ENCODE data around the gene RERE. TPM values are rescaled to one million over a fixed set of nuclear protein-coding genes. Genes with fewer than 3 reads are reported as not detected.

RERE gene
- total RNA-seq, 1 donor from 2014 or later: 252 TPM

DNA sequence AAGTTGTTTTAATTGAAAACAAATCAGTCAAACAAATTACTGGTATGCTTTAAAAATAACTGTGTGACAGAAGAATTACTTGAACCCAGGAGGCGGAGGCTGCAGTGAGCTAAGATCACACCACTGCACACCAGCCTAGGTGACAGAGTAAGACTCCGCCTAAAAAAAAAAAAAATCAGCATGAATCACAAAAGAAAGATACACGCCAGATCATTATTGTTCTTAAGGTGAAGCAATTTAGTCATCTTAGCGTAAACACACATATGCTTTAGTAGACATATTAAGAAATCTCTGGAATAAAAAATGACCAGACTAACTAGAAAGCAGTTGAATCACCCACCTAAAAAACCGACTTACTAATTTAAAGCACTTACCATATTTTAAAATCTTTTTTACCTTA is 20.2 kb downstream of the RERE start:
- DNase-seq: no peak
- H3K9me3 Mint-ChIP-seq (ENCODE audit: unreplicated experiment): peaks cover 1% of the 10 kb centered on the region
- H3K4me1 Mint-ChIP-seq (ENCODE audit: low read depth, unreplicated experiment): peaks cover 12% of the 10 kb centered on the region
- H3K4me3 Mint-ChIP-seq (ENCODE audit: unreplicated experiment): no peak overlapping the region
- no peak overlapping the region for H3K27ac Mint-ChIP-seq (ENCODE audit: unreplicated experiment)
- H3K27me3 Mint-ChIP-seq (ENCODE audit: unreplicated experiment): no peaks in the 10 kb centered on the region
- no peaks in the 10 kb centered on the region for H3K36me3 Mint-ChIP-seq (ENCODE audit: unreplicated experiment)
- TF ChIP-seq, protein P1, sequence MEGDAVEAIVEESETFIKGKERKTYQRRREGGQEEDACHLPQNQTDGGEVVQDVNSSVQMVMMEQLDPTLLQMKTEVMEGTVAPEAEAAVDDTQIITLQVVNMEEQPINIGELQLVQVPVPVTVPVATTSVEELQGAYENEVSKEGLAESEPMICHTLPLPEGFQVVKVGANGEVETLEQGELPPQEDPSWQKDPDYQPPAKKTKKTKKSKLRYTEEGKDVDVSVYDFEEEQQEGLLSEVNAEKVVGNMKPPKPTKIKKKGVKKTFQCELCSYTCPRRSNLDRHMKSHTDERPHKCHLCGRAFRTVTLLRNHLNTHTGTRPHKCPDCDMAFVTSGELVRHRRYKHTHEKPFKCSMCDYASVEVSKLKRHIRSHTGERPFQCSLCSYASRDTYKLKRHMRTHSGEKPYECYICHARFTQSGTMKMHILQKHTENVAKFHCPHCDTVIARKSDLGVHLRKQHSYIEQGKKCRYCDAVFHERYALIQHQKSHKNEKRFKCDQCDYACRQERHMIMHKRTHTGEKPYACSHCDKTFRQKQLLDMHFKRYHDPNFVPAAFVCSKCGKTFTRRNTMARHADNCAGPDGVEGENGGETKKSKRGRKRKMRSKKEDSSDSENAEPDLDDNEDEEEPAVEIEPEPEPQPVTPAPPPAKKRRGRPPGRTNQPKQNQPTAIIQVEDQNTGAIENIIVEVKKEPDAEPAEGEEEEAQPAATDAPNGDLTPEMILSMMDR (IDR thresholded peaks at IDR 0.05; ENCODE audit: partially characterized antibody, unreplicated experiment): no peak

- Mint-ChIP-seq H3K27me3 (ENCODE audit: unreplicated experiment) (no peaks in the 10 kb centered on the region), H3K36me3 (ENCODE audit: unreplicated experiment) (no peaks in the 10 kb centered on the region), H3K4me1 (ENCODE audit: low read depth, unreplicated experiment) (peaks cover 13% of the 10 kb centered on the region), H3K9me3 (ENCODE audit: unreplicated experiment) (peaks cover 1% of the 10 kb centered on the region), H3K27ac (ENCODE audit: unreplicated experiment) (no peak overlapping the region), H3K4me3 (ENCODE audit: unreplicated experiment) (no peak overlapping the region)
- TF ChIP-seq, protein P1 (IDR thresholded peaks at IDR 0.05; ENCODE audit: partially characterized antibody, unreplicated experiment): no peak
- no peak for DNase-seq
Observed at GRCh38 chr1:8796812-8797211, 20.6 kb downstream of the RERE start.

DNA sequence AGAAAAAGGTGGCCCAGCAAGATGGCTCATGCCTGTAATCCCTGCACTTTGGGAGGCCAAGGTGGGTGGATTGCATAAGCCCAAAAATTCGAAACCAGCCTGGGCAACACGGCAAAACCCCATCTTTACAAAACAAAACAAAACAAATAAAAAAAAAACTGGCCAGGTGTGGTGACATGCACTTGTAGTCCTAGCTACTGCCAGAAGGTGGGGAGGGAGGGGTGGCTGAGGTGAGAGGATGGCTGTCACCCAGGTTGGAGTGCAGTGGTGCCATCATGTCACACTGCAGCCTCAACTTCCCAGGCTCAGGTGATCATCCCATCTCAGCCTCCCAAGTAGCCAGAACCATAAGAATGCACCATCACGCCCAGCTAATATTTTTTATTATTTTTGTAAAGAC is 22.8 kb downstream of the RERE start:
- Mint-ChIP-seq H3K4me3 (ENCODE audit: unreplicated experiment) (no peak overlapping the region), H3K36me3 (ENCODE audit: unreplicated experiment) (no peaks in the 10 kb centered on the region), H3K27ac (ENCODE audit: unreplicated experiment) (no peak overlapping the region), H3K27me3 (ENCODE audit: unreplicated experiment) (no peaks in the 10 kb centered on the region), H3K4me1 (ENCODE audit: low read depth, unreplicated experiment) (peaks cover 18% of the 10 kb centered on the region), H3K9me3 (ENCODE audit: unreplicated experiment) (peaks cover 1% of the 10 kb centered on the region)
- DNase-seq: no peak
- TF ChIP-seq, protein P1 (IDR thresholded peaks at IDR 0.05; ENCODE audit: partially characterized antibody, unreplicated experiment): no peak

- Mint-ChIP-seq H3K27me3 (ENCODE audit: unreplicated experiment) (no peaks in the 10 kb centered on the region), H3K27ac (ENCODE audit: unreplicated experiment) (no peak overlapping the region), H3K9me3 (ENCODE audit: unreplicated experiment) (peaks cover 1% of the 10 kb centered on the region), H3K36me3 (ENCODE audit: unreplicated experiment) (no peaks in the 10 kb centered on the region), H3K4me3 (ENCODE audit: unreplicated experiment) (no peak overlapping the region), H3K4me1 (ENCODE audit: low read depth, unreplicated experiment) (peaks cover 27% of the 10 kb centered on the region)
- DNase-seq: no peak
- TF ChIP-seq, protein P1 (IDR thresholded peaks at IDR 0.05; ENCODE audit: partially characterized antibody, unreplicated experiment): no peak
Observed at GRCh38 chr1:8791819-8792218, 25.6 kb downstream of the RERE start.

- Mint-ChIP-seq H3K4me1 (ENCODE audit: low read depth, unreplicated experiment) (peaks cover 23% of the 10 kb centered on the region), H3K27me3 (ENCODE audit: unreplicated experiment) (no peaks in the 10 kb centered on the region), H3K9me3 (ENCODE audit: unreplicated experiment) (peaks cover 2% of the 10 kb centered on the region), H3K4me3 (ENCODE audit: unreplicated experiment) (no peak overlapping the region), H3K27ac (ENCODE audit: unreplicated experiment) (no peak overlapping the region), H3K36me3 (ENCODE audit: unreplicated experiment) (no peaks in the 10 kb centered on the region)
- no peak for DNase-seq
- TF ChIP-seq, protein P1 (IDR thresholded peaks at IDR 0.05; ENCODE audit: partially characterized antibody, unreplicated experiment): no peak
Observed at GRCh38 chr1:8790987-8791386, 26.5 kb downstream of the RERE start.

All from glutamatergic neuron (in vitro differentiated cells).